CD4-positive, alpha-beta T cell (primary cell): ENCODE results near the gene ARNT2. TPM values are rescaled to one million over a fixed set of nuclear protein-coding genes. Genes with fewer than 3 reads are reported as not detected.

Experiments
- ATAC-seq: fragments of 200-7000 bp; cut with Tn5 transposase; one replicate; pipeline ENCODE4 v1.10.0; 2022; ENCODE audit warnings: mild to moderate bottlenecking; ENCODE audit not compliant: poor library complexity
- CTCF ChIA-PET: fragments of 350-600 bp; sonication (Branson Sonifier 250); formaldehyde crosslinking; loops from one replicate; lab custom pipeline; 2021; ENCODE audit warnings: antibody characterized with exemption, inconsistent platforms; lab: Charles Lee
- POLR2A ChIA-PET: fragments of 350-600 bp; sonication (Branson Sonifier 250); formaldehyde crosslinking; loops from one replicate; lab custom pipeline; 2021; ENCODE audit warnings: antibody characterized with exemption, inconsistent platforms; lab: Charles Lee
- DNase-seq, 14 experiments: peaks; one replicate each; pipeline ENCODE4 v3.0.0-alpha.2; 2013 to 2020; ENCODE audit warnings: mixed read lengths in 2 of 14
- H3K27ac ChIP-seq, 2 donors: one replicate each; pipeline versions ENCODE4 v1.5.1 to v1.7.0; 2013; ENCODE audit warnings: low read length in 2 of 2, low read depth in 1 of 2, mild to moderate bottlenecking in 1 of 2
- H3K27me3 ChIP-seq, 2 experiments: 1 replicate in 1 of 2; 2 replicates in 1 of 2; pipeline versions ENCODE4 v1.6.1 to v1.7.0; 2013; ENCODE audit warnings: low read length in 2 of 2, control low read depth in 1 of 2, mild to moderate bottlenecking in 1 of 2, moderate library complexity in 1 of 2; ENCODE audit not compliant: insufficient read depth in 2 of 2, control insufficient read depth in 1 of 2
- H3K36me3 ChIP-seq: one replicate; pipeline ENCODE4 v1.6.1; 2013; ENCODE audit warnings: low read length, control low read depth; ENCODE audit not compliant: insufficient read depth
- H3K4me1 ChIP-seq: one replicate; pipeline ENCODE4 v1.6.1; 2013; ENCODE audit warnings: low read length, control low read depth; ENCODE audit not compliant: insufficient read depth
- H3K4me3 ChIP-seq: one replicate; pipeline ENCODE4 v1.5.1; 2013; ENCODE audit warnings: mild to moderate bottlenecking, low read length, moderate library complexity
- H3K9me3 ChIP-seq, 2 experiments: 1 replicate in 1 of 2; 2 replicates in 1 of 2; pipeline versions ENCODE4 v1.6.1 to v1.7.0; 2013; ENCODE audit warnings: low read length in 2 of 2, mild to moderate bottlenecking in 2 of 2, control low read depth in 1 of 2, moderate library complexity in 1 of 2; ENCODE audit not compliant: control insufficient read depth in 1 of 2, insufficient read depth in 1 of 2
- H3K27ac Mint-ChIP-seq: one replicate; pipeline ENCODE4 v1.8.0; 2020; ENCODE audit warnings: mixed read lengths
- H3K27me3 Mint-ChIP-seq: one replicate; pipeline ENCODE4 v1.8.0; 2021; ENCODE audit warnings: mixed read lengths
- H3K36me3 Mint-ChIP-seq: one replicate; pipeline ENCODE4 v1.8.0; 2021; ENCODE audit warnings: low read depth, mixed read lengths
- H3K4me1 Mint-ChIP-seq: one replicate; pipeline ENCODE4 v1.8.0; 2021; ENCODE audit warnings: low read depth, mixed read lengths
- H3K4me3 Mint-ChIP-seq: one replicate; pipeline ENCODE4 v1.8.0; 2020; ENCODE audit warnings: mild to moderate bottlenecking, mixed read lengths
- H3K9me3 Mint-ChIP-seq: one replicate; pipeline ENCODE4 v1.8.0; 2020; ENCODE audit warnings: mixed read lengths
- intact Hi-C, 2 experiments: fragments of 100-400 bp; cut with DNase I in 1 of 2; cut with micrococcal nuclease in 1 of 2; formaldehyde crosslinking; loops; one replicate each; pipeline versions ENCODE4 v1.15.1 to v1.9.0; 2023 to 2025; cut with DNase I, micrococcal nuclease
- total RNA-seq, 174 experiments: library from RNA in 2 of 174; stranded (reverse) in 2 of 174; gene quantifications; one replicate each; pipeline ENCODE4 v1.2.3 and lab custom pipeline; 2021 to 2026
- TF ChIP-seq, protein P1 (sequence below): fragments of 200-600 bp; IDR thresholded peaks from one replicate; pipeline ENCODE4 v1.8.0; 2022; ENCODE audit warnings: antibody characterized with exemption, mild to moderate bottlenecking

ARNT2 gene
- total RNA-seq, 2 experiments from 2014 or later, result not detected

DNA sequence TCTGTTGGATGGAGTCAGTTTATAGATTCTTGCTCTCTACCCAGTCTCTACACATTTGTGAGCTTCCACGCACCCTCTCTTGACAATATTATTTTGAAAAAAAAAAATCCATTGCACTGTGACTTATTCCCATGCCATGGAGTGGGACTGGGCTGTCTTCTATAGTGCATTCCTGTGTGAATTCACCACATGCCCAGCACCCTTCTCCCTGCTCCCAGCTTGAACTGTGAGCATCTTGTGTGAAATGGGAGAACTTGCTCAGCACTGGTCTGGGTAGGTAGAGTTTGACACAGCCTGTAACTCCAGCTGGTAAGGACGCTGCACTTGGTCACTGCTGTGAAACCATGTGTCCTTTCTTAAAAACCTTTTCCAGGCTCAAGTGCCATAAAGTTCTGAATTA lies 91.9 kb downstream of the ARNT2 start:
- Mint-ChIP-seq H3K36me3 (no peaks in the 10 kb centered on the region), H3K9me3 (no peaks in the 10 kb centered on the region), H3K4me3 (no peak overlapping the region), H3K27me3 (peaks cover 9% of the 10 kb centered on the region), H3K27ac (no peak overlapping the region), H3K4me1 (no peaks in the 10 kb centered on the region)
- ATAC-seq (no peak), DNase-seq (no peak)
- CTCF ChIA-PET, result no interaction called here
- Histone ChIP-seq H3K36me3 (no peaks in the 10 kb centered on the region), H3K4me3 (no peak overlapping the region), H3K9me3 (no peaks in the 10 kb centered on the region), H3K27ac (no peak overlapping the region), H3K27me3 (no peaks in the 10 kb centered on the region), H3K4me1 (no peaks in the 10 kb centered on the region)
- intact Hi-C loops, result loop anchor here in 1 of 2 experiments (10.0 kb wide), 1 partner anchor 59 kb away; no protein-coding TSS in a partner anchor
- TF ChIP-seq, protein P1, sequence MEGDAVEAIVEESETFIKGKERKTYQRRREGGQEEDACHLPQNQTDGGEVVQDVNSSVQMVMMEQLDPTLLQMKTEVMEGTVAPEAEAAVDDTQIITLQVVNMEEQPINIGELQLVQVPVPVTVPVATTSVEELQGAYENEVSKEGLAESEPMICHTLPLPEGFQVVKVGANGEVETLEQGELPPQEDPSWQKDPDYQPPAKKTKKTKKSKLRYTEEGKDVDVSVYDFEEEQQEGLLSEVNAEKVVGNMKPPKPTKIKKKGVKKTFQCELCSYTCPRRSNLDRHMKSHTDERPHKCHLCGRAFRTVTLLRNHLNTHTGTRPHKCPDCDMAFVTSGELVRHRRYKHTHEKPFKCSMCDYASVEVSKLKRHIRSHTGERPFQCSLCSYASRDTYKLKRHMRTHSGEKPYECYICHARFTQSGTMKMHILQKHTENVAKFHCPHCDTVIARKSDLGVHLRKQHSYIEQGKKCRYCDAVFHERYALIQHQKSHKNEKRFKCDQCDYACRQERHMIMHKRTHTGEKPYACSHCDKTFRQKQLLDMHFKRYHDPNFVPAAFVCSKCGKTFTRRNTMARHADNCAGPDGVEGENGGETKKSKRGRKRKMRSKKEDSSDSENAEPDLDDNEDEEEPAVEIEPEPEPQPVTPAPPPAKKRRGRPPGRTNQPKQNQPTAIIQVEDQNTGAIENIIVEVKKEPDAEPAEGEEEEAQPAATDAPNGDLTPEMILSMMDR, result no peak
- POLR2A ChIA-PET, result no interaction called here

DNA sequence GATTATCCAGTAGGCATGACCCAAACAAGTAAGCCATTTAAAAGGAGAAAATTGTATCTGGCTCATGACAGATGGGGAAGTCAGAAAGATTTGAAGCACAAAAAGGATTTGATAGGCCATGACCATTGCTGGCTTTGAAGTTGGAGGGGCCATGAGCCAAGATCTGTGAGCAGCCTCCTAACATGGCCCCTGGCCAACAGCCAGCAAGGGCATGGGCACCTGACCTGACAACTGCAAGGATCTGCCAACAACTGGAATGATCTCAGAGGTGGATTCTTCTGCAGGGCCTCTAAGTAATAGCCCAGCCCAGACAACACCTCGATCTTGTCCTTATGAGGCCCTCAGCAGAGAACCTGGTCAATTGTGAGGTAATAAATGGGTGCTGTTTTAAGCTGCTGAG lies 93.0 kb downstream of the ARNT2 start:
- H3K9me3 ChIP-seq, result no peaks in the 10 kb centered on the region
- TF ChIP-seq, protein P1, result no peak
- ATAC-seq (no peak), DNase-seq (no peak)
- H3K27me3 Mint-ChIP-seq, result peaks cover 7% of the 10 kb centered on the region
- no peaks in the 10 kb centered on the region for H3K36me3 Mint-ChIP-seq
- no peaks in the 10 kb centered on the region for H3K36me3 ChIP-seq
- H3K4me1 ChIP-seq, result no peaks in the 10 kb centered on the region
- no peak overlapping the region for H3K4me3 ChIP-seq
- no peak overlapping the region for H3K4me3 Mint-ChIP-seq
- no peaks in the 10 kb centered on the region for H3K9me3 Mint-ChIP-seq
- H3K27me3 ChIP-seq, result no peaks in the 10 kb centered on the region
- no peak overlapping the region for H3K27ac Mint-ChIP-seq
- intact Hi-C loops, result loop anchor here in 1 of 2 experiments (10.0 kb wide), 1 partner anchor 58 kb away; no protein-coding TSS in a partner anchor
- ChIA-PET CTCF (no interaction called here), POLR2A (no interaction called here)
- no peak overlapping the region for H3K27ac ChIP-seq
- no peaks in the 10 kb centered on the region for H3K4me1 Mint-ChIP-seq

GRCh38 chr15:80498652-80499051 lies 94.5 kb downstream of the ARNT2 start:
- H3K4me1 ChIP-seq, result no peaks in the 10 kb centered on the region
- no peaks in the 10 kb centered on the region for H3K36me3 ChIP-seq
- no peak overlapping the region for H3K27ac Mint-ChIP-seq
- CTCF ChIA-PET, result no interaction called here
- no peak overlapping the region for H3K4me3 Mint-ChIP-seq
- no peak for DNase-seq
- TF ChIP-seq, protein P1, result no peak
- peaks cover 13% of the 10 kb centered on the region for H3K27me3 Mint-ChIP-seq
- H3K27ac ChIP-seq, result no peak overlapping the region
- no peaks in the 10 kb centered on the region for H3K9me3 Mint-ChIP-seq
- H3K4me1 Mint-ChIP-seq, result no peaks in the 10 kb centered on the region
- H3K9me3 ChIP-seq, result no peaks in the 10 kb centered on the region
- POLR2A ChIA-PET, result no interaction called here
- intact Hi-C loops, result loop anchor here in 1 of 2 experiments (10.0 kb wide), 1 partner anchor 56 kb away; no protein-coding TSS in a partner anchor
- no peaks in the 10 kb centered on the region for H3K27me3 ChIP-seq
- no peaks in the 10 kb centered on the region for H3K36me3 Mint-ChIP-seq
- H3K4me3 ChIP-seq, result no peak overlapping the region
- ATAC-seq, result no peak
